Neural crest cell (in vitro differentiated cells): ENCODE results near the gene SYNGAP1. TPM values are rescaled to one million over a fixed set of nuclear protein-coding genes. Genes with fewer than 3 reads are reported as not detected.

Source experiments
- DNase-seq: peaks from one replicate; pipeline ENCODE4 v3.0.0; 2021; ENCODE audit warnings: low read depth, mixed read lengths, low spot score
- H3K27ac Mint-ChIP-seq: one replicate; pipeline ENCODE4 v1.8.0; 2021; ENCODE audit warnings: mild to moderate bottlenecking, mixed read lengths; ENCODE audit not compliant: unreplicated experiment
- H3K27me3 Mint-ChIP-seq: 2 replicates; pipeline ENCODE4 v1.8.0; 2021; ENCODE audit warnings: low read depth, mild to moderate bottlenecking, mixed read lengths
- H3K36me3 Mint-ChIP-seq: 2 replicates; pipeline ENCODE4 v1.8.0; 2021; ENCODE audit warnings: low read depth, mild to moderate bottlenecking, mixed read lengths
- H3K4me1 Mint-ChIP-seq: 2 replicates; pipeline ENCODE4 v1.8.0; 2021; ENCODE audit warnings: mixed read lengths
- H3K4me3 Mint-ChIP-seq: one replicate; pipeline ENCODE4 v1.8.0; 2021; ENCODE audit warnings: mild to moderate bottlenecking, mixed read lengths
- H3K9me3 Mint-ChIP-seq: 2 replicates; pipeline ENCODE4 v1.8.0; 2021; ENCODE audit warnings: mixed read lengths
- total RNA-seq: library from RNA; stranded (reverse); gene quantifications from 2 replicates; pipeline ENCODE4 v1.2.1, GENCODE V29; 2021
- TF ChIP-seq, protein P1 (sequence below): fragments of 200-600 bp; sonication (generic); conservative IDR thresholded peaks from 2 replicates; pipeline ENCODE4 v1.5.0; 2021; ENCODE audit warnings: antibody characterized with exemption, mild to moderate bottlenecking

SYNGAP1 gene
- total RNA-seq, 1 donor from 2014 or later, result 72.4 TPM

DNA sequence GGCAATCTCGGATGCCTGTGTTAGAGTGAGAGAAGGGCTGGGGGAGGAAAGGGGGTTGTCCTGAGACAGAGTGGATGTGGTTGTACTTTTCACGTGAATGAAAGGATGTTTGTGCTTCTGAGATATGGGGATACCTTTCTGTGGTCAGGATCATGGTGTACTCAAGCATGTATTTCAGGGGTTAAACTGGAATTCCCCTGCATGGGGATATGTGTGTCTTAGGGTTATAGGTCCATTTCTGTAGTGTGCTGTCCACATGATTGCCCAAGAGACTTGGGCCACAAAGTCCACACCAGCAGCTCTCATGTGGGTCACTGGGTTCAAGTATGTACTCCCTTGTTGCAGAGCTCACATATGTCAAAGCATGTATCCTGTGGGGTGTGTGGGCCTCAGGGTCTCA, 10.5 kb downstream of the SYNGAP1 start:
- peak overlapping the region; percentile 95 for H3K4me3 Mint-ChIP-seq
- peaks cover 5% of the 10 kb centered on the region for H3K36me3 Mint-ChIP-seq
- no peak overlapping the region for H3K27ac Mint-ChIP-seq
- DNase-seq, result no peak
- no peaks in the 10 kb centered on the region for H3K27me3 Mint-ChIP-seq
- no peaks in the 10 kb centered on the region for H3K9me3 Mint-ChIP-seq
- H3K4me1 Mint-ChIP-seq, result peaks cover 77% of the 10 kb centered on the region
- TF ChIP-seq, protein P1, sequence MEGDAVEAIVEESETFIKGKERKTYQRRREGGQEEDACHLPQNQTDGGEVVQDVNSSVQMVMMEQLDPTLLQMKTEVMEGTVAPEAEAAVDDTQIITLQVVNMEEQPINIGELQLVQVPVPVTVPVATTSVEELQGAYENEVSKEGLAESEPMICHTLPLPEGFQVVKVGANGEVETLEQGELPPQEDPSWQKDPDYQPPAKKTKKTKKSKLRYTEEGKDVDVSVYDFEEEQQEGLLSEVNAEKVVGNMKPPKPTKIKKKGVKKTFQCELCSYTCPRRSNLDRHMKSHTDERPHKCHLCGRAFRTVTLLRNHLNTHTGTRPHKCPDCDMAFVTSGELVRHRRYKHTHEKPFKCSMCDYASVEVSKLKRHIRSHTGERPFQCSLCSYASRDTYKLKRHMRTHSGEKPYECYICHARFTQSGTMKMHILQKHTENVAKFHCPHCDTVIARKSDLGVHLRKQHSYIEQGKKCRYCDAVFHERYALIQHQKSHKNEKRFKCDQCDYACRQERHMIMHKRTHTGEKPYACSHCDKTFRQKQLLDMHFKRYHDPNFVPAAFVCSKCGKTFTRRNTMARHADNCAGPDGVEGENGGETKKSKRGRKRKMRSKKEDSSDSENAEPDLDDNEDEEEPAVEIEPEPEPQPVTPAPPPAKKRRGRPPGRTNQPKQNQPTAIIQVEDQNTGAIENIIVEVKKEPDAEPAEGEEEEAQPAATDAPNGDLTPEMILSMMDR, result no peak

DNA sequence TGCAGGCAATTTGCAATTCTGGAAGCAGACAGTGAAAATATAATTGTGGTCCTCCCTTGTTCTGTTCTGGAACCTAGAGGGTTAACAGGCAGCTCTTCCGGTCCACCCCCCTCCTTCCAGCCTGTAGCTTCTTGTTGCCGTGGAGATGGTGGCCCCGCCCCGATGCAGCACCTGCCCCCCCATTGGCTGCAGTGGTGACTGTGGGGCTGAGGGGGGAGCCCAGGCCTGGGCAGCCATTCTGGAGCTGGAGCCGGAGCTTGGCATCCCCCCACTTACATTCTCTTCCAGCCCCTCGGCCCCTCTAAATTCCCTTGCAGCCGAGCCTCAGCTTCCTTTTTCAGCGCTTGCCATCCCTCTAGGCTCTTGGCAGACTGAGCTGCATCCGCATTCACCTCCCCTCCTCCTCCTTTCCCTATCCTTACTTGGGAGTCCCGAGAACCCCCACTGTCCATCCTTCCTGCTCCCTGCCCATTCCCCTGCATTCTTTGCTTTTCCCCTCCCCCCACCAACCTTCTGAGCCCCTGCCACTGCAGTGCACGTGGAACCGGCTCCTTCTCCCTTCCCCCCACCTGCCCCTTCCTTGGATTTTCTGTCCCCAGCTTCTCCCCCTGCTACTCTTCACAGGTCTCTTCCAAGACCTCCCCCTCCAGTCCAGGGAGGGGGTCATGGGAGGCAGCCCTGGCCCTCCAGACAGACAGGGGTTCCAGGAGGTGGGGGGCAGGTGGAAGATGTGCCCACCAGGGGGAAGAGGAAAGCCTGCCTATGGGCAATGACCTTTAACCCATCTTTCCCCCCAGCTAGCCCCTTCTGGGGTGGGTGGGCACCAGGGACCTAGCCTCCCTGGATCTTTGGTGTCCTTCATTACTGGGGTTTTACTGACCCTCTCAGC, 11.4 kb downstream of the SYNGAP1 start:
- peaks cover 5% of the 10 kb centered on the region for H3K36me3 Mint-ChIP-seq
- peak; percentile 70 for DNase-seq
- no peaks in the 10 kb centered on the region for H3K9me3 Mint-ChIP-seq
- no peaks in the 10 kb centered on the region for H3K27me3 Mint-ChIP-seq
- TF ChIP-seq, protein P1, result no peak
- peak overlapping the region; percentile 95 for H3K4me3 Mint-ChIP-seq
- H3K27ac Mint-ChIP-seq, result peak overlapping the region; percentile 83
- H3K4me1 Mint-ChIP-seq, result peaks cover 69% of the 10 kb centered on the region

DNA sequence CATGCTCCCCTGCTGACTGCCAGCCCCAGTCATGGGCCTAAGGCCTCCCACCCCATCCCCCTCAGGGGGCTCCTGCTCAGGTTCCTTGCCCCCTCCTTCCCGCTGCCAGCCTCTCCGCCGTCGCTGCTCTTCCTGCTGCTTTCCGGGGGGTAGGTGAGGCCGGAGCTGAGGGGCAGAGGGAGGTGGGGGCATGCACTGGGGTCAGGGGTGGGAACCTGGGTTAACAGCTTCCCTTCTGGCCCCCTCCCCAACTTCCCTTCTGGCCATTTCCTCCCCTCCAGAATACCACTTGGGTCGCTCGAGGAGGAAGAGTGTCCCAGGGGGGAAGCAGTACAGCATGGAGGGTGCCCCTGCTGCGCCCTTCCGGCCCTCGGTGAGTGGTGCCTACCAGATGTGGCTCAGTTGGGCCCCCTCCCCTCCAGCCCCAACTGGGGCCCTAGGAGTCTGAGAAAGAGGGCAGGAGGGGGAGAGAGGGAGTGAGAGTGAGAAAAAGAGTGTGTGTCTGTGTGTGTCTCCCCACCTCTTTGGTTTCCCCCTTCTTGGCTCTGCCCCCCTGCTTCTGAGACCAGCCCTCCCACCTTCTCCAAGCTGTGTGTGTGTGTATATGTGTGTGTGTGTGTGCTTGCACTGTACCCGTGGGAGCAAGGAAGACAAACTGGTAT, 12.1 kb downstream of the SYNGAP1 start:
- H3K4me1 Mint-ChIP-seq, result peaks cover 61% of the 10 kb centered on the region
- H3K36me3 Mint-ChIP-seq, result peaks cover 5% of the 10 kb centered on the region
- H3K27me3 Mint-ChIP-seq, result no peaks in the 10 kb centered on the region
- DNase-seq, result no peak
- peak overlapping the region; percentile 95 for H3K4me3 Mint-ChIP-seq
- H3K27ac Mint-ChIP-seq, result peak overlapping the region; percentile 62
- TF ChIP-seq, protein P1, result no peak
- H3K9me3 Mint-ChIP-seq, result no peaks in the 10 kb centered on the region

DNA sequence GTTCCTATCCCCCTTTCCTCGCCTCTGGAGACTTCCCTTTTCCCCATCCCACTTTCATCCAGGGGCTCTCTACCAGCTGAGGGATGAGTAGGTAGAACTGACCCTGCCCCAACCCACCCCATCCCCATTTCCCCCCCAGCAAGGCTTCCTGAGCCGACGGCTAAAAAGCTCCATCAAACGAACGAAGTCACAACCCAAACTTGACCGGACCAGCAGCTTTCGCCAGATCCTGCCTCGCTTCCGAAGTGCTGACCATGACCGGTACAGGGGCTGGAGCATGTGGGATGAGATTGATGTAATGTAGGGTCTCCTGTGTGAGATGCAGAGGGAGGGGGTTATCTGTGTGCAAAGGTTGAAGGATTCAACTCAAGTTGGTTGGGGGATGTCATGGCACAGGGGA, 12.7 kb downstream of the SYNGAP1 start:
- no peak for DNase-seq
- no peaks in the 10 kb centered on the region for H3K9me3 Mint-ChIP-seq
- no peaks in the 10 kb centered on the region for H3K27me3 Mint-ChIP-seq
- peaks cover 56% of the 10 kb centered on the region for H3K4me1 Mint-ChIP-seq
- peaks cover 7% of the 10 kb centered on the region for H3K36me3 Mint-ChIP-seq
- TF ChIP-seq, protein P1, result no peak
- H3K4me3 Mint-ChIP-seq, result peak overlapping the region; percentile 95
- H3K27ac Mint-ChIP-seq, result no peak overlapping the region

DNA sequence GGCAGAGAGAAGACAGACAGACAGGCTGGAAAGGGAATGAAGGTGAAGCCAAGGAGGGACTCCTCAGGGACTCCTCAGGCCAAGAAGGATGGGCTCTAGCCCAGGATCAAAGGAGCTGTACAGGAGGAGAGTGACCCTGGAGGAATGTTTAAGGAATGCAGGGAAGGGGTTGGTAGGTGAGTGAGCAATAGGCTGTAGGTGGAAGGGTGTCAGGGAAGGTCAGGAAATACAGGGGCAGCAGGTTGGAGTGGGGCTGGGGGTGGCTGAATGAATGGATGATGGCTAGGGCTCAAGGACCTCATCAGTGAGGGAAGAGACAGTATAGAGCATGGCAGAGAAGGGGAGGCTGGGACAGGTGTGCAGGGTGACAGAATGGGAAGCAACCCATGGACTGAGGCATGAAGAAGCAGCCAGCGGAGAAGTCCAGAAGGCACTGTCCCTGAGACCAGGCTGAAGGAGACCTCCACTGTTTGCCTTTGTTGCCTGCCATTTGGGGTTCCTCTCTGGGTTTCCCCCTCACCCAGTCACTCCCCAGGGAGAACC, 13.2 kb downstream of the SYNGAP1 start:
- Mint-ChIP-seq H3K36me3 (peaks cover 8% of the 10 kb centered on the region), H3K4me1 (peaks cover 55% of the 10 kb centered on the region), H3K9me3 (no peaks in the 10 kb centered on the region), H3K27me3 (no peaks in the 10 kb centered on the region), H3K4me3 (peak overlapping the region; percentile 95), H3K27ac (peak overlapping the region; percentile 57)
- DNase-seq, result no peak
- TF ChIP-seq, protein P1, result no peak
